Endothelial cell of umbilical vein (primary cell): ENCODE results near the gene MASP1. TPM values are rescaled to one million over a fixed set of nuclear protein-coding genes. Genes with fewer than 3 reads are reported as not detected.

Experiments used
- BruUV-seq: library from RNA; stranded (reverse); fragments of 400-500 nt; replicated peaks from 2 replicates; lab custom pipeline; 2021; lab: Mats Ljungman, UMichigan
- CTCF ChIA-PET: fragments of 300-600, 350-600 bp; sonication (Branson Sonifier 250); formaldehyde crosslinking; loops from one replicate; lab custom pipeline; 2021; ENCODE audit warnings: antibody characterized with exemption, inconsistent platforms; lab: Charles Lee
- POLR2A ChIA-PET: fragments of 300-600, 350-600 bp; sonication (Branson Sonifier 250); formaldehyde crosslinking; loops from one replicate; lab custom pipeline; 2021; ENCODE audit warnings: antibody characterized with exemption, inconsistent platforms; lab: Charles Lee
- DNase-seq: peaks from one replicate; pipeline ENCODE4 v3.0.0-alpha.2; 2011; ENCODE audit warnings: low read depth, low spot score
- FAIRE-seq: peaks from 2 replicates; lab custom pipeline; 2011; peaks lifted over from hg19 to GRCh38; lab: Jason Lieb, UNC
- H2AFZ ChIP-seq: 2 replicates; pipeline ENCODE4 v1.6.0; 2012; ENCODE audit warnings: low read depth, low read length, control low read depth, inconsistent platforms
- H3K27ac ChIP-seq: 2 replicates; pipeline ENCODE4 v1.5.1; 2011; ENCODE audit warnings: low read depth, mild to moderate bottlenecking, control low read depth, low read length, moderate library complexity; ENCODE audit not compliant: insufficient read depth
- H3K27me3 ChIP-seq, 2 experiments: 2 replicates each; pipeline versions ENCODE4 v1.6.0 to v1.6.1; 2011; ENCODE audit warnings: low read length in 2 of 2, mixed read lengths in 1 of 2; ENCODE audit not compliant: control insufficient read depth in 2 of 2, insufficient read depth in 2 of 2
- H3K36me3 ChIP-seq, 2 experiments: 2 replicates in 1 of 2; 3 replicates in 1 of 2; pipeline ENCODE4 v1.5.1; 2011; ENCODE audit warnings: low read length in 2 of 2, mild to moderate bottlenecking in 1 of 2, moderate library complexity in 1 of 2; ENCODE audit not compliant: control insufficient read depth in 2 of 2, insufficient read depth in 2 of 2; ENCODE audit errors: extremely low read depth in 1 of 2
- H3K4me1 ChIP-seq: 3 replicates; pipeline ENCODE4 v1.5.1; 2011; ENCODE audit warnings: mild to moderate bottlenecking, low read length; ENCODE audit not compliant: control insufficient read depth, insufficient read depth; ENCODE audit errors: extremely low read depth
- H3K4me2 ChIP-seq: 2 replicates; pipeline ENCODE4 v1.6.1; 2011; ENCODE audit warnings: low read length, control low read depth, mixed read lengths; ENCODE audit not compliant: insufficient read depth
- H3K4me3 ChIP-seq, 3 experiments: fragments of 200-600 bp in 1 of 3; sonication (generic), shearing (Covaris generic) in 1 of 3; replicated peaks in 1 of 3; 2 replicates each; pipeline ENCODE4 v1.5.1; 2011 to 2016; ENCODE audit warnings: control low read depth in 3 of 3, low read length in 3 of 3, mild to moderate bottlenecking in 2 of 3, inconsistent platforms in 1 of 3, low read depth in 1 of 3, moderate library complexity in 1 of 3; ENCODE audit not compliant: insufficient read depth in 1 of 3
- H3K79me2 ChIP-seq: 2 replicates; pipeline ENCODE4 v1.6.0; 2012; ENCODE audit warnings: low read length, inconsistent platforms; ENCODE audit not compliant: control insufficient read depth, insufficient read depth
- H3K9ac ChIP-seq: replicated peaks from 2 replicates; pipeline ENCODE3; 2011; ENCODE audit warnings: low read length, control low read depth; ENCODE audit not compliant: insufficient read depth; ENCODE audit errors: extremely low read depth
- H3K9me1 ChIP-seq: replicated peaks from 3 replicates; pipeline ENCODE4 v1.6.0; 2011; ENCODE audit warnings: mild to moderate bottlenecking, low read length; ENCODE audit not compliant: control insufficient read depth, insufficient read depth; ENCODE audit errors: extremely low read depth
- H3K9me3 ChIP-seq: replicated peaks from 2 replicates; pipeline ENCODE4 v1.5.1; 2012; ENCODE audit warnings: low read length, inconsistent platforms; ENCODE audit not compliant: control insufficient read depth, insufficient read depth
- H4K20me1 ChIP-seq: replicated peaks from 2 replicates; pipeline ENCODE3; 2011; ENCODE audit warnings: mild to moderate bottlenecking, low read length; ENCODE audit not compliant: control insufficient read depth, insufficient read depth; ENCODE audit errors: extremely low read depth
- CTCF ChIP-seq, 2 donors: IDR thresholded peaks; 1 replicate in 1 of 2; 2 replicates in 1 of 2; pipeline ENCODE4 v1.5.1; 2011; ENCODE audit warnings: low read length in 2 of 2, mild to moderate bottlenecking in 2 of 2, moderate library complexity in 2 of 2, control low read depth in 1 of 2, inconsistent platforms in 1 of 2, low read depth in 1 of 2; ENCODE audit not compliant: insufficient read depth in 1 of 2; ENCODE audit errors: extremely low read depth in 1 of 2
- EZH2 ChIP-seq: IDR thresholded peaks from 2 replicates; pipeline ENCODE4 v1.6.1; 2012; ENCODE audit warnings: borderline replicate concordance, low read depth, mild to moderate bottlenecking, moderate library complexity, low read length, inconsistent platforms; ENCODE audit not compliant: severe bottlenecking
- FOS ChIP-seq: IDR thresholded peaks from 2 replicates; pipeline ENCODE4 v1.6.1; 2011; ENCODE audit warnings: mild to moderate bottlenecking, low read length, moderate library complexity, borderline replicate concordance; ENCODE audit not compliant: insufficient read depth
- GATA2 ChIP-seq: IDR thresholded peaks from 2 replicates; pipeline ENCODE4 v1.7.0; 2011; ENCODE audit warnings: low read depth, mild to moderate bottlenecking, moderate library complexity, mixed read lengths, low read length; ENCODE audit not compliant: insufficient read length, insufficient read depth
- JUN ChIP-seq: IDR thresholded peaks from 2 replicates; pipeline ENCODE4 v1.6.1; 2011; ENCODE audit warnings: borderline replicate concordance, low read depth; ENCODE audit not compliant: insufficient read length, insufficient read depth
- MAX ChIP-seq: IDR thresholded peaks from 2 replicates; pipeline ENCODE4 v1.6.1; 2011; ENCODE audit not compliant: insufficient read depth, insufficient read length
- MYC ChIP-seq: IDR thresholded peaks from one replicate; pipeline ENCODE4 v1.6.1; 2011; ENCODE audit warnings: mild to moderate bottlenecking, low read depth, low read length
- POLR2A ChIP-seq: IDR thresholded peaks from 2 replicates; pipeline ENCODE4 v1.6.1; 2012; ENCODE audit warnings: low read depth, mild to moderate bottlenecking, control low read depth, low read length
- POLR2AphosphoS5 ChIP-seq: IDR thresholded peaks from 2 replicates; pipeline ENCODE4 v1.6.1; 2012; ENCODE audit warnings: low read depth, mild to moderate bottlenecking, control low read depth, low read length, moderate library complexity; ENCODE audit not compliant: insufficient read depth
- dilution Hi-C: fragments of 300-500 bp; cut with MboI; formaldehyde crosslinking; loops from one replicate; pipeline ENCODE4 v1.15.0; 2019; ENCODE audit warnings: low sequenced_read_pairs; ENCODE audit not compliant: extremely low pct_ligation_motif_present
- intact Hi-C: fragments of 100-400 bp; cut with micrococcal nuclease; formaldehyde crosslinking; loops from one replicate; pipeline ENCODE4 v1.10.0; 2022
- polyA plus RNA-seq, 4 experiments: library from polyadenylated mRNA; depleted of rRNA in 3 of 4; stranded (reverse) in 3 of 4; unstranded in 1 of 4; fragments of >200 nt; gene quantifications; 2 replicates each; pipeline versions ENCODE4 v1.2.1 to v1.2.3, GENCODE V29; 2011 to 2012; ENCODE audit warnings: missing spikeins in 1 of 4
- total RNA-seq: library from RNA; stranded (reverse); gene quantifications from 2 replicates; pipeline ENCODE4 v1.2.3, GENCODE V29; 2021

Gene MASP1
- total and polyA plus RNA-seq, 2 donors (not counting 3 experiments of a cell fraction or from before 2014, with no cell fraction given), result 0.31 to 0.50 TPM

- H4K20me1 ChIP-seq, result no peaks in the 10 kb centered on the region
- H3K27ac ChIP-seq, result no peak overlapping the region
- no peaks in the 10 kb centered on the region for H3K36me3 ChIP-seq
- no TSS peak for BruUV-seq
- H2AFZ ChIP-seq, result no peak overlapping the region
- H3K4me3 ChIP-seq, result no peak overlapping the region
- ChIA-PET POLR2A (no interaction called here), CTCF (no interaction called here)
- intact Hi-C loops (no loop called here), dilution Hi-C loops (no loop called here)
- H3K9ac ChIP-seq, result no peak overlapping the region
- no peaks in the 10 kb centered on the region for H3K79me2 ChIP-seq
- H3K9me1 ChIP-seq, result no peaks in the 10 kb centered on the region
- no peak for DNase-seq
- no peak for TF ChIP-seq EZH2
- TF ChIP-seq FOS, result no peak
- no peak for TF ChIP-seq MAX
- TF ChIP-seq POLR2AphosphoS5, result no peak
- TF ChIP-seq CTCF (IDR thresholded peaks at IDR 0.05; ENCODE audit: extremely low read depth in 1 of 2, insufficient read depth in 1 of 2, low read depth in 1 of 2, low read length in 2 of 2), result no peak
- no peak for TF ChIP-seq JUN
- no peak for TF ChIP-seq GATA2
- no peak for TF ChIP-seq POLR2A
- no peak for TF ChIP-seq MYC
- no peaks in the 10 kb centered on the region for H3K4me1 ChIP-seq
- H3K27me3 ChIP-seq, result peaks cover 3% of the 10 kb centered on the region in 2 experiments
- H3K9me3 ChIP-seq, result no peaks in the 10 kb centered on the region
- FAIRE-seq, result no peak
- H3K4me2 ChIP-seq, result no peak overlapping the region
Observed at GRCh38 chr3:187193181-187193580, 98.4 kb downstream of the MASP1 start.
